Peyer's patch (tissue), 4 donors: Measurements from ENCODE around the gene PEX7. TPM values are rescaled to one million over a fixed set of nuclear protein-coding genes. Genes with fewer than 3 reads are reported as not detected.
"Not testable (repeated sequence)": the region's sequence is repeated elsewhere in the genome, so short reads cannot be mapped to it uniquely, and the experiment has no call there.

Source experiments
- DNase-seq, 3 donors: peaks; one replicate each; pipeline ENCODE4 v3.0.0-alpha.2; 2017 to 2019
- H3K27ac ChIP-seq, 4 donors: fragments of 200-600 bp; sonication (generic); one replicate each; pipeline ENCODE4 v1.5.1; 2016 to 2019
- H3K27me3 ChIP-seq, 2 donors: fragments of 200-600 bp; sonication (generic); one replicate each; pipeline ENCODE4 v1.5.1; 2019
- H3K36me3 ChIP-seq, 3 donors: fragments of 200-600 bp; sonication (generic); one replicate each; pipeline ENCODE4 v1.5.1; 2016 to 2019
- H3K4me1 ChIP-seq, 4 donors: fragments of 200-600 bp; sonication (generic); one replicate each; pipeline ENCODE4 v1.5.1; 2016 to 2019
- H3K4me3 ChIP-seq, 4 donors: fragments of 200-600 bp; sonication (generic); 1 replicate in 3 of 4; 2 replicates in 1 of 4; pipeline ENCODE4 v1.5.1; 2016 to 2019; ENCODE audit warnings: mild to moderate bottlenecking in 1 of 4
- H3K9me3 ChIP-seq, 4 donors: fragments of 200-600 bp; sonication (generic); one replicate each; pipeline ENCODE4 v1.5.1; 2016 to 2019; ENCODE audit warnings: mild to moderate bottlenecking in 1 of 4
- CTCF ChIP-seq, 6 experiments: fragments of 450-650 bp in 4 of 6; fragments of 200-600 bp in 2 of 6; sonication (generic) in 1 of 6; IDR thresholded peaks; one replicate each; pipeline ENCODE4 v1.5.1; 2017 to 2019; ENCODE audit warnings: antibody characterized with exemption in 6 of 6, mild to moderate bottlenecking in 3 of 6, moderate library complexity in 1 of 6
- POLR2A ChIP-seq, 2 donors: fragments of 450-650 bp; IDR thresholded peaks; one replicate each; pipeline ENCODE4 v1.5.1; 2017; ENCODE audit warnings: antibody characterized with exemption in 2 of 2, mild to moderate bottlenecking in 2 of 2, moderate library complexity in 2 of 2
- total RNA-seq, 4 donors: library from RNA; depleted of rRNA; stranded (reverse); fragments of >200 nt; gene quantifications; one replicate each; pipeline ENCODE4 v1.1.0, GENCODE V29; 2016

The PEX7 gene
- total RNA-seq, 4 donors from 2014 or later: 3.0 to 7.1 (median 6.3) TPM

GRCh38 chr6:136788069-136788902, 34.1 kb upstream of the PEX7 start:
- no peaks in the 10 kb centered on the region for H3K36me3 ChIP-seq
- no peak for DNase-seq
- H3K27ac ChIP-seq: peak overlapping the region; percentile 52 to 98 (median 86)
- no peaks in the 10 kb centered on the region for H3K27me3 ChIP-seq
- no peaks in the 10 kb centered on the region for H3K9me3 ChIP-seq
- TF ChIP-seq POLR2A (IDR thresholded peaks at IDR 0.05): no peak
- no peak for TF ChIP-seq CTCF (IDR thresholded peaks at IDR 0.05)
- peaks cover 6 to 46% (median 13%) of the 10 kb centered on the region in 4 donors for H3K4me1 ChIP-seq
- peak overlapping the region in 2 of 4 donors; percentile 4 to 87 for H3K4me3 ChIP-seq

GRCh38 chr6:136789440-136789839, 33.0 kb upstream of the PEX7 start:
- H3K36me3 ChIP-seq, H3K27me3 ChIP-seq, DNase-seq, H3K9me3 ChIP-seq: not testable (repeated sequence)
- Histone ChIP-seq H3K27ac (peak overlapping the region; percentile 52 to 98 (median 92)), H3K4me3 (peak overlapping the region in 3 of 4 donors; percentile 13 to 87 (median 24)), H3K4me1 (peaks cover 4 to 51% (median 10%) of the 10 kb centered on the region in 4 donors)

DNA sequence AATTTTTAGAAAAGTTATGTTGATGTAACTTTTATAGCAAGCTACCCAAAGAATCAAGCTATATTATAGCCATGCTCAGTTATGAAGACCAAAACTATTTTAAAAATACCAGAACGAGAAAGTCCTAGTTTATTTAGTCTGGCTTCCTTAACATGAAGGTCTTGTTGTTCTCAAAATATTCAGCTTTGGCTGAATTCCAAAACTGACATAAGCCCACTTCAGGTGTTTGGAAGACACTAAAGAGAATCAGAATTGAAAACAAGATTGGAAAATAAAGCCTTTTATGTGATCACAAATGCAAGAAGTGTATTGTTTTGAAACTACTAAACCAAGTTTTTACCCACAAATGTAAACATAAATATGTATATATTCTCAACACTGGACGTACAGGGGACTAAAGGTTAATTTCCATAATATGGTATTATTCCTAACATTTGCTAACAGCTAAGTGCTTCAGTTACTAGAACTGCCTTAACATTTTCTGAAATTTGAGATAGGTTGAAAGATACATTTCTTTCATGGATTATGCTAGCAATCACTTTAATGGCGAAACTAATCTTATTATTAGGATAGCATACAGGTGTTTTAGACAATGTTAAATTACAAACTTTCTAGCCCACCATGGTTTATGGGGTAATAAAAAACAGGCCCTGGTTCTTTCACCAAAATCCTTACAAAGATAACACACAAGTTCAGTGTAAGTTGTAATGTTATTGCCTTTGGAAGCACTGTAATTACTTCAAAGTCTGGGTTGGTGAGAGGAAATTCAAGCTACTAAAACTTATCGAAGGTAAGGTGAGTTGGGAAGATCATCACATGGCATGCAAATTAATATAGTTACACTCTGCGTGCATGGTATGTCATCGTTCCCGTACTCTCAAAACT, 31.7 kb upstream of the PEX7 start:
- peak overlapping the region; percentile 92 to 98 (median 94) for H3K27ac ChIP-seq
- peaks cover 3 to 44% (median 5%) of the 10 kb centered on the region in 4 donors for H3K4me1 ChIP-seq
- TF ChIP-seq POLR2A (IDR thresholded peaks at IDR 0.05) (no peak), CTCF (IDR thresholded peaks at IDR 0.05) (no peak)
- no peak for DNase-seq
- H3K9me3 ChIP-seq: no peaks in the 10 kb centered on the region
- peak overlapping the region; percentile 69 to 87 (median 77) for H3K4me3 ChIP-seq
- H3K36me3 ChIP-seq: no peaks in the 10 kb centered on the region
- H3K27me3 ChIP-seq: no peaks in the 10 kb centered on the region

DNA sequence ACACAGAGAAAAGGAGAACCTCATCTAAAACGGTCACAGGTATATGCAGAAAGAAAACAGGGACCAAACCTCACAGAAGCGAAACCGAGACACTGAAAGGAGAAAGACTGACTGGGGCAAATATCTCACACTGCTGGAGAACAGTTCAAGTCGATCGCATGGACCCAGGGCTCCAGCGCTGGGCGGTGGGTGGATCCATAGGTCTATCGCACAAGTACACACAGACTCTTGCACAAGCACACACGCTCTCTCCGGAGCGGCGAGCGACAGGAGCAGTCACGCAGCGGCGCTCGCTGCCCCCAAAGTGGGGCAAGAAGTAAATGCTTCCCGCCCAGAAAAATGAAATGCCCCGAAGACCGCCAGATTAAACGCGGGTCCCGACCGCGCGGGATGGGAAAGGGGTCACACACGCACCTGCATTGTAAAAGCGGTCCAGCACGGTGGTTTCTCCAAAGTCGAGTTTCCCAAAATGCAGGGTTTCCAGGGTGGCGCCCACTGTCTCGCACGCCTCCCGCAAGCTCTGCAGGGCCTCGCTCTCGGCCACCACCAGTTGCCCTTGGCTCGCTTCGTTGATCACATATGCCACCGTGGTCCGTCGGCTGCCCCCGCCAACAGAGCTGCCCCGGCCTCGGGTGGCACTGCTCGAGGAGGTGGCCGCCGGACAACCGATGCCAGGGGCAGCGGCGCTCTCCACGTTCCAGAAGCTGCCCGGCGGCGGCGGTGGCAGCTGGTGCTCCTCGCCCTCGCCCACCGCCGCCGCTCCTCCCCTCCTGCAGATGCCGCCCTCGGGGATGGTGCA, 30.9 kb upstream of the PEX7 start:
- peak; percentile 74 to 91 (median 81) for DNase-seq
- Histone ChIP-seq H3K27ac (peak overlapping the region; percentile 92 to 98 (median 94)), H3K9me3 (no peaks in the 10 kb centered on the region), H3K27me3 (no peaks in the 10 kb centered on the region), H3K4me1 (peaks cover 0 to 38% (median 3%) of the 10 kb centered on the region in 4 donors), H3K4me3 (peak overlapping the region; percentile 69 to 87 (median 77)), H3K36me3 (no peaks in the 10 kb centered on the region)
- TF ChIP-seq CTCF (IDR thresholded peaks at IDR 0.05) (no peak), POLR2A (IDR thresholded peaks at IDR 0.05) (peak; percentile 51 to 72)

- Histone ChIP-seq H3K4me3 (peak overlapping the region; percentile 69 to 87 (median 77)), H3K9me3 (no peaks in the 10 kb centered on the region), H3K27ac (peak overlapping the region; percentile 92 to 98 (median 94)), H3K36me3 (no peaks in the 10 kb centered on the region), H3K4me1 (peaks cover 0 to 36% (median 3%) of the 10 kb centered on the region in 4 donors), H3K27me3 (no peaks in the 10 kb centered on the region)
- peak; percentile 23 to 79 for TF ChIP-seq POLR2A (IDR thresholded peaks at IDR 0.05)
- no peak for TF ChIP-seq CTCF (IDR thresholded peaks at IDR 0.05)
- no peak for DNase-seq
Observed at GRCh38 chr6:136792095-136792409, 30.3 kb upstream of the PEX7 start.
